GM12891 (cell line): ENCODE results near the gene SKOR1.

Experiments used
- DNase-seq: peaks from one replicate; pipeline ENCODE4 v3.0.0; 2011; ENCODE audit warnings: low spot score; ENCODE audit not compliant: insufficient read length
- FAIRE-seq: peaks from 2 replicates; lab custom pipeline; 2011; peaks lifted over from hg19 to GRCh38; lab: Jason Lieb, UNC
- PAX5 ChIP-seq: IDR thresholded peaks from 2 replicates; pipeline ENCODE4 v1.6.1; 2011; ENCODE audit warnings: low read length, moderate library complexity, mild to moderate bottlenecking; ENCODE audit not compliant: insufficient read depth, severe bottlenecking
- POLR2A ChIP-seq: IDR thresholded peaks from 2 replicates; pipeline ENCODE4 v1.6.1; 2011; ENCODE audit warnings: low read depth, low read length, control low read depth
- POLR2AphosphoS5 ChIP-seq: IDR thresholded peaks from 2 replicates; pipeline ENCODE4 v1.6.1; 2011; ENCODE audit warnings: low read depth, low read length, control low read depth
- POU2F2 ChIP-seq: IDR thresholded peaks from 2 replicates; pipeline ENCODE4 v1.6.1; 2011; ENCODE audit warnings: low read depth, mild to moderate bottlenecking, control low read depth, low read length, moderate library complexity
- SPI1 ChIP-seq: IDR thresholded peaks from 2 replicates; pipeline ENCODE4 v1.6.1; 2011; ENCODE audit warnings: low read depth, low read length, control low read depth
- TAF1 ChIP-seq: IDR thresholded peaks from 2 replicates; pipeline ENCODE4 v1.6.1; 2011; ENCODE audit warnings: low read depth, low read length, control low read depth

The SKOR1 gene

GRCh38 chr15:67783303-67783702 lies 42.0 kb upstream of the SKOR1 start:
- no peak for DNase-seq

DNA sequence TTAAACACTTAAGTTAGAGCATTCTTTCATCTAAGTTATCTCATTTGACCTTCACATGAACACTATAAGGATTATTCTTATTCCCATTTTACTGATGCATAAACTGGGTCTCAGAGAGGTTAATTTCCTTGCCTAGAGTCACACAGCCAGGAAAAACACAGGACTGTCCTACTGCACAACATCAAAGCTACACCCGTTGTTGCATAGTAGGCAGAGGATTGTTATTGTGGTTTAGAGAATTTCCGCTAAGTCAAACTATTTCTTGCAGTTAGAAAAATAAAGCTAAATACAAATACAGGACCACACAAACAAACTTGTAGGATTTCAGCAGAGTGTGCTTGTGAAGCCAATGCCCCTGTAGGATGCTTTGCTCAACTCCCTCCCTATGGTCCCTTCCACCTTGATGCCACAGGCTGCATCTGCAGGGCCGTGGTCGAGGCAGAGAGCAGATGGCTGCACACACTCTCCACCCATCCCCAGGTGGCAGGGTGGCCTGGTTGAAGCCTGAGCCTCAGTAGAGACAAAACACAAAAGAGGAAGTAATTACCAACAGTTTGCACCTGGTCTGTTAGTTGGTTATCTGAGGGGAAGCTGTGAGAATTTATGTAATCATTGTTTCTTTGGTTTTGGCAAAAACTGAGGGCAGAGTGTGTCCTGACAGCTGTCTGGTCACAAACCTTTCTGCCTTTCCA lies 41.1 kb upstream of the SKOR1 start:
- no peak for TF ChIP-seq POLR2A
- TF ChIP-seq SPI1 = 0 out of 2 replicates have a peak, but pooled peaks have one; percentile 16
- DNase-seq (no peak), FAIRE-seq (peak; percentile 98)

More at GRCh38 chr15:67783303-67783702, 42.0 kb upstream of the SKOR1 start:
- peak; percentile 98 for FAIRE-seq
- TF ChIP-seq SPI1 = 0 out of 2 replicates have a peak, but pooled peaks have one; percentile 10
- TF ChIP-seq PAX5 = no peak

DNA sequence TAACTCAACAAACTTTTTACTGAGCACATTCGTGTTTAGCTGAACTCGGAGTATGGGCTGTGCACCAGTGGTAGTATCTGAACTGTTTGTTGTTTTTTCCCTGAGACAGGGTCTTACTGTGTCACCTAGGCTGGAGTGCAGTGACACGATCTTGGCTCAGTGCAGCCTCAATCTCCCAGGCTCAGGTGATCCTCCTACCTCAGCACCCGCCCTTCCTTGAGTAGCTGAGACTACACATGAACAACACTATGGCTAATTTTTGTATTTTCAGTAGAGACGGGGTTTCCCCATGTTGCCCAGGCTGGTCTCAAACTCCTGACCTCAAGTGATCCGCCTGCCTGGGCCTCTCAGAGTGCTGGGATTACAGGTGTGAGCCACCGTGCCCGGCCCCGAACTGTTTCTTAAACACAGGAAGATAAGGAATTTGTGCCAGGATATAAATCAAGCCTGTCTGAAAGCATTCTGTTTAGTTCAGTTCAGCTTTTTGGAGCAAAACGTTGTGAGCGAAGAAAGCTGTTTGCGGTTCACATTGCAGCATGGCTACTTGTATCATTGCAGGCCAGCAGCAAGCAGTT lies 40.4 kb upstream of the SKOR1 start:
- TF ChIP-seq POLR2A (no peak), SPI1 (no peak), TAF1 (no peak), POU2F2 (no peak), POLR2AphosphoS5 (no peak), PAX5 (no peak)
- DNase-seq (no peak), FAIRE-seq (no peak)

- no peak for FAIRE-seq
- TF ChIP-seq PAX5 (no peak), POLR2AphosphoS5 (no peak), SPI1 (no peak), POLR2A (no peak), TAF1 (no peak), POU2F2 (no peak)
- DNase-seq = no peak
Observed at GRCh38 chr15:67785431-67785830, 39.9 kb upstream of the SKOR1 start.

GRCh38 chr15:67786646-67787045 lies 38.7 kb upstream of the SKOR1 start:
- no peak for DNase-seq
- TF ChIP-seq TAF1 (no peak), POLR2A (no peak), PAX5 (no peak), POU2F2 (no peak), SPI1 (no peak), POLR2AphosphoS5 (no peak)
- FAIRE-seq = no peak

GRCh38 chr15:67788986-67789385 lies 36.3 kb upstream of the SKOR1 start:
- FAIRE-seq (no peak), DNase-seq (no peak)
- TF ChIP-seq TAF1 (no peak), POLR2A (no peak), PAX5 (no peak), SPI1 (no peak), POU2F2 (no peak), POLR2AphosphoS5 (no peak)

DNA sequence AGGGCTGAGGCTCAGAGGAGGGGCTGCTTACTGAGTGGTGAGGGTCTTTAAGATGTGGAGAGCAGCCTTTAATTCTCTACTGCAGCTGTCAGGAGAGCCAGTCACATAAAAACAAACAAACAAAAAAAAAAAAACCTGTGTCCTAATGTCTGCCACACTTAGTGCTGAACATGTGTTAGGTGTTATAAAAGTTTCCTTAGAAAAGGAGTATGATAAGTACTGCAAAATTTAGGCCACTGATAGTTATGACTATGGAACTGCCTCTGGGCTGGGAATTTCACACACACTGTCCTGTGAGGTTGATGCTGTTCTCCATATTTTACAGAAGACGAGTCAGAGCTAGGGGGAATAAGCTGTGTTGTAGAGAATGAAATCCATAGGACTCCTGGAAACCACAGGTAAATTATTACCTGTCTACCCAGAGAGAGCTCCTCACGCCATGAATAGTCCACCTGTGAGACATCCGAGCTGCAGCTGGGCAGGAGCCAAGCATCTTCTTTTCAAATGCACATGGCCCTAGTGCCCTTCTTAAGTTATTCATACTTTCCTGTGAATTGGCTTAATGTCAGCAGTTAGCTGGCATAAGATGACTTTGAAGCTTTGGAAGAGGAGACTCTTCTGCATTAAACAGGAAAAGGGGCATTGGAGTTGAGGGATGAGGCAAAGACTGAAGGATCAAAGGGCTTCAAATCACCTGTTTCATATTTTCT lies 34.5 kb upstream of the SKOR1 start:
- TF ChIP-seq PAX5 = no peak
- no peak for TF ChIP-seq TAF1
- no peak for TF ChIP-seq POLR2A
- no peak for TF ChIP-seq SPI1
- no peak for TF ChIP-seq POLR2AphosphoS5
- no peak for TF ChIP-seq POU2F2
- no peak for DNase-seq
- FAIRE-seq = no peak

GRCh38 chr15:67792250-67792942 lies 32.9 kb upstream of the SKOR1 start:
- TF ChIP-seq PAX5 (no peak), POLR2A (no peak), POU2F2 (no peak), TAF1 (no peak), POLR2AphosphoS5 (no peak), SPI1 (no peak)
- FAIRE-seq (no peak), DNase-seq (no peak)
